Lower lobe of right lung (tissue), 2 donors: ENCODE results near the gene FGF22. TPM values are rescaled to one million over a fixed set of nuclear protein-coding genes. Genes with fewer than 3 reads are reported as not detected.

Experiments
- ATAC-seq, 2 donors: fragments of 200-7000 bp; cut with Tn5 transposase; one replicate each; pipeline ENCODE4 v1.9.1; 2020 to 2022; ENCODE audit warnings: mild to moderate bottlenecking in 2 of 2, moderate library complexity in 2 of 2
- DNase-seq: peaks from one replicate; pipeline ENCODE4 v3.0.0-alpha.2; 2020
- H3K27ac ChIP-seq: fragments of 200-600 bp; one replicate; pipeline ENCODE4 v1.8.0; 2022
- H3K27me3 ChIP-seq: fragments of 200-600 bp; one replicate; pipeline ENCODE4 v1.8.0; 2022; ENCODE audit warnings: low read depth
- H3K36me3 ChIP-seq: fragments of 200-600 bp; one replicate; pipeline ENCODE4 v1.8.0; 2022; ENCODE audit warnings: mild to moderate bottlenecking
- H3K4me1 ChIP-seq: fragments of 200-600 bp; one replicate; pipeline ENCODE4 v1.8.0; 2022
- H3K4me3 ChIP-seq: fragments of 200-600 bp; one replicate; pipeline ENCODE4 v1.8.0; 2022; ENCODE audit warnings: mild to moderate bottlenecking
- H3K9me3 ChIP-seq: fragments of 200-600 bp; one replicate; pipeline ENCODE4 v1.8.0; 2022
- intact Hi-C: fragments of 100-400 bp; cut with DNase I; formaldehyde crosslinking; loops from one replicate; pipeline ENCODE4 v1.11.0; 2022
- total RNA-seq: library from RNA; stranded (reverse); fragmentation: NEBNext Ultra II Directional; extraction: Animal tissue kit (Norgen Biotek cat#: 25700); gene quantifications from one replicate; pipeline ENCODE4 v1.2.1, GENCODE V29; 2021
- TF ChIP-seq, protein P1 (sequence below): fragments of 200-600 bp; IDR thresholded peaks from one replicate; pipeline ENCODE4 v1.8.0; 2022; ENCODE audit warnings: antibody characterized with exemption, mild to moderate bottlenecking
- donor health status: DM: no; HTN: yes; CAD: no; lungs with severe emphysema.

The FGF22 gene
- total RNA-seq, 1 donor from 2014 or later = 0.65 TPM

DNA sequence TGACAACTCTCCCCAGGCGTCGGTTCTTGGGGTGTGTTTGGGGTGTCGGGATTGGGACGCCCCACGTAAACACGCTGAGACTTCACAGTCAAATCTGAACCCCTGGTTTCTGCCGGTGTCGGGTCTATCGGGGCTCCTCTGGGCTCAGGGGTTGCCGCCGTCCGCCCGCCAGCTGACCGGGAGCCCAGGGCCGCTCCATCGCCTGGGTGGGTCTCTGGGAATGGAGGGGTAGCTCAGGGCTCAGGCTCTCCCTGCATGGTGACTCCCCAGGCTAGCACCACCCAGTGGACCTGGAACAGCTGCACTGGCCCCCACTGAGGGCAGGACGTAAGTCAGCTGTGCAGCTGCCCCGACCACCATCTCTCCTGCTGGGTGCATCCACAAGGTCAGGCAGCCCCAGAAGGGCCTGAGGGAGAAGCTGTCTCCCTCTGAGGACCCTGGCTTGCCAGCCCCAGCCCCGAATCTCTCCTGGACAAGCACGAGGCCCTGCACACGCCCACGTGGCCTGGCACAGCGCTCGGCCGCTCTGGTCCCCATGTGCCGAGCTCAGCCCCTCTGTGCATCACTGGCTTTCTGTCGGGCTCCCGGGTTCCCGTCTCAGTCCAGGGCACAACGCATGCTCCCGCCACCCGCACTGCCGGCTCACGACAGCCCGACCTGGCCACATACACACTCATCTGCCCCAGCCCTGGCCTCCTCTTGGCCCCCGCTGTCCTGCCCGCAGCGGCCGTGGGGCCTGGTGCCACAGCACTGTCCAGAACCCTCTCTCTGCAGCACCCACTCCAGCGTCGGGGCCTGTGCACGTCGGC lies 17.3 kb downstream of the FGF22 start:
- no peak overlapping the region for H3K27ac ChIP-seq
- H3K4me3 ChIP-seq = no peak overlapping the region
- H3K9me3 ChIP-seq = no peaks in the 10 kb centered on the region
- no peak for DNase-seq
- intact Hi-C loops = no loop called here
- no peaks in the 10 kb centered on the region for H3K27me3 ChIP-seq
- peaks cover 32% of the 10 kb centered on the region for H3K36me3 ChIP-seq
- peaks cover 46% of the 10 kb centered on the region for H3K4me1 ChIP-seq
- TF ChIP-seq, protein P1, sequence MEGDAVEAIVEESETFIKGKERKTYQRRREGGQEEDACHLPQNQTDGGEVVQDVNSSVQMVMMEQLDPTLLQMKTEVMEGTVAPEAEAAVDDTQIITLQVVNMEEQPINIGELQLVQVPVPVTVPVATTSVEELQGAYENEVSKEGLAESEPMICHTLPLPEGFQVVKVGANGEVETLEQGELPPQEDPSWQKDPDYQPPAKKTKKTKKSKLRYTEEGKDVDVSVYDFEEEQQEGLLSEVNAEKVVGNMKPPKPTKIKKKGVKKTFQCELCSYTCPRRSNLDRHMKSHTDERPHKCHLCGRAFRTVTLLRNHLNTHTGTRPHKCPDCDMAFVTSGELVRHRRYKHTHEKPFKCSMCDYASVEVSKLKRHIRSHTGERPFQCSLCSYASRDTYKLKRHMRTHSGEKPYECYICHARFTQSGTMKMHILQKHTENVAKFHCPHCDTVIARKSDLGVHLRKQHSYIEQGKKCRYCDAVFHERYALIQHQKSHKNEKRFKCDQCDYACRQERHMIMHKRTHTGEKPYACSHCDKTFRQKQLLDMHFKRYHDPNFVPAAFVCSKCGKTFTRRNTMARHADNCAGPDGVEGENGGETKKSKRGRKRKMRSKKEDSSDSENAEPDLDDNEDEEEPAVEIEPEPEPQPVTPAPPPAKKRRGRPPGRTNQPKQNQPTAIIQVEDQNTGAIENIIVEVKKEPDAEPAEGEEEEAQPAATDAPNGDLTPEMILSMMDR = no peak
- ATAC-seq = no peak

DNA sequence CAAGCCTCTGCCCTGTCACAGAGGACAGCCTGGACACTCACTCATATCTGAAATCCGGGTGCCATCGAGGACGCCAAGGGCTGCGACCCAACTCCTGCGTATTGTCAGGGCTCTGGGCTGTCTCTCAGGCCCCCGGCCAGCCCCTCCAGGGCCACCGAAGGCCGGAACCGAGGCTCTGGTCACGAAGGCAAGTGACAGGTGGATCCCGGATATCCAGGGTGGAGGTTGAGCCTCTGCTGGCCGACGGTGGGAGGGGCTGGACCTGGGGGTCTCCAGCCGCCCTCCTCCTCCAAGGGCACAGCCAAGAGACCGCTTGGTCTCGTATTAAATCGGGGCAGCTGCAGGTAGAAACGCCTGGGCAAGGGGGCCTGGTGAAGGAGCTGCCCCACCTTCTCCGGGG lies 17.9 kb downstream of the FGF22 start:
- Histone ChIP-seq H3K4me3 (no peak overlapping the region), H3K4me1 (peaks cover 46% of the 10 kb centered on the region), H3K27me3 (no peaks in the 10 kb centered on the region), H3K9me3 (no peaks in the 10 kb centered on the region), H3K36me3 (peaks cover 26% of the 10 kb centered on the region), H3K27ac (no peak overlapping the region)
- ATAC-seq = no peak
- intact Hi-C loops = no loop called here
- TF ChIP-seq, protein P1 = no peak
- no peak for DNase-seq

DNA sequence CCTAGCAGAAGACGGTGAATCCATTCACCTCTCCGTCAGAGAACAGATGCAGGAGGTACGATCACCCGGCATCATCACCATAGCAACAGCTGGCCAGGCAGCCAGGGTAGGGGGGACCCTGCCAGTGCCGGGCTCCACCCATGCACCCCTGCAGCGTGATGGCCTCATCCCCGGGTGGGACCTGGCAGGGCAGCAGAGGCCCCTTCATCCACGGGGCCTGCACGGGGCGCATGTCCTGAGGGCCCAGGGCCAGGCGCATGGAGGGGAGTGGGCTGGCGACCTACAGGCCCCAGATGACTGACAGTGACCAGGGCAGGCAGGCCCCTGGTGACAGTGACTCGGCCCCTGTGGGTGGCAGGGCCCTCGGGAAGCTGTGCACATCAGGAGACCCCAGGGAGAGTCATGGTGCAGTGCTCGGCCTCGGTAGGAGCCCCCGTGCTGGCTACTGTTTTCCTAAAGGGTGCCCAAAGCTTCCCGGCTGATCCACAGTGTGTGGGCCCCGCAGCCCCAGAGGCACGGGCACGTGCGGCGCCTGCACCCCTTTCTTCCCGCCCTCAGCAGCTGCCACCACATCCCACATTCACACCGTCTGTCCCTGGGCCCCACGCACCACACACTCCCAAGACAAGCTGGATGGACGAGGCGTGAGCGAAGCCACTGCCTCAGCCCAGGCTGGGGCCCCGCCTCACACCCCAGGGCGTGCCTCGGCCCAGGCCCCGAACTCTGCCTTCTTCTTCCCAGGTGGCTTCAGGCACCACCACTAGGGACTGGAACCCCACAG lies 18.6 kb downstream of the FGF22 start:
- H3K9me3 ChIP-seq = no peaks in the 10 kb centered on the region
- peaks cover 19% of the 10 kb centered on the region for H3K36me3 ChIP-seq
- no peaks in the 10 kb centered on the region for H3K27me3 ChIP-seq
- DNase-seq = no peak
- intact Hi-C loops = no loop called here
- peaks cover 46% of the 10 kb centered on the region for H3K4me1 ChIP-seq
- ATAC-seq = no peak
- TF ChIP-seq, protein P1 = no peak
- H3K27ac ChIP-seq = no peak overlapping the region
- no peak overlapping the region for H3K4me3 ChIP-seq

DNA sequence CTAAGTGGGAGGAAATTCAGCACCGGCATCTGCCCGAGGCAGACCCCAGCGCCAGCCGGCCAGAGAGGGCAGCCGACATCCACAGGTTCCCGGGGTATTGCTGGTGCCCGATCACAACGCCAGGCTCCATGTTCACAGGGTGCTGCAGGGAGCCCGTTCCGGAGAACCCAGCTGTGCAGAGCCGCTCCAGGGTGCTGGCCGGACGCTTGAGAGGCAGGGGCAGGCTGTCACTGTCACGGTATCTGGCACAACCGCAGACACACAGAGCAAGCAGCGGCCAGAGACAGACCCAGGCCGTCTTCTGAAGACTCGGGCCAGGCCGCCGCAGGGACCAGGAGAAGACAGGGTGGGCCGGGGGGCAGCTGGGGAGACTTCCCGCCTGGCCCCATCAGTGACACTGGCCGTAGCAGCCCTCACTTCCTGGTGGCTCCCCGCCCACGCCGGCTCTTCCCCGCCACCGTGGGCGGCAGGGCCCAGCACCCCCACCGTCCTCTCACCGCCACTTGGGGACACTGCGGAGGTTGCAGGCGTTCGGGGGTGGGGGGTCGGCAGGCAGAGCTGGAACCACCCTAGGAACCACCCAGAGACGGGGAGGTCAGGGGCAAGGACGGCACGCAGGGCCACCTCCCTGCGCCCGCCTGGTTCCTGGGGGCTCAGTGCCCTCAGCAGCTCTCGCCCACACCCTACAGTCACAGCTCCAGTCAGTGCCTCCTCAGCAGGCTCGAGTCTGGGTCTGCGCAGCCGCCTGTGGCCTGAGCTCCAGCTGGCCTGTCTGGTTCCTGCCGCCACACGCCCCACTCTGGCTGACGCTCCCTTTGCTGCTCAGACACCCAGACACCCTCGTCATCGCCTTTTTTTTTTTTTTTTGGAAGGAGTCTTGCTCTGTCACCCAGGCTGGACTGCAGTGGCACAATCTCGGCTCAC lies 19.5 kb downstream of the FGF22 start:
- Histone ChIP-seq H3K9me3 (no peaks in the 10 kb centered on the region), H3K36me3 (peaks cover 12% of the 10 kb centered on the region), H3K4me1 (peaks cover 55% of the 10 kb centered on the region), H3K4me3 (peak overlapping the region; percentile 6), H3K27me3 (no peaks in the 10 kb centered on the region), H3K27ac (peak overlapping the region; percentile 91)
- intact Hi-C loops = no loop called here
- peak in 1 of 2 donors; percentile 2 for ATAC-seq
- TF ChIP-seq, protein P1 = no peak
- DNase-seq = no peak

DNA sequence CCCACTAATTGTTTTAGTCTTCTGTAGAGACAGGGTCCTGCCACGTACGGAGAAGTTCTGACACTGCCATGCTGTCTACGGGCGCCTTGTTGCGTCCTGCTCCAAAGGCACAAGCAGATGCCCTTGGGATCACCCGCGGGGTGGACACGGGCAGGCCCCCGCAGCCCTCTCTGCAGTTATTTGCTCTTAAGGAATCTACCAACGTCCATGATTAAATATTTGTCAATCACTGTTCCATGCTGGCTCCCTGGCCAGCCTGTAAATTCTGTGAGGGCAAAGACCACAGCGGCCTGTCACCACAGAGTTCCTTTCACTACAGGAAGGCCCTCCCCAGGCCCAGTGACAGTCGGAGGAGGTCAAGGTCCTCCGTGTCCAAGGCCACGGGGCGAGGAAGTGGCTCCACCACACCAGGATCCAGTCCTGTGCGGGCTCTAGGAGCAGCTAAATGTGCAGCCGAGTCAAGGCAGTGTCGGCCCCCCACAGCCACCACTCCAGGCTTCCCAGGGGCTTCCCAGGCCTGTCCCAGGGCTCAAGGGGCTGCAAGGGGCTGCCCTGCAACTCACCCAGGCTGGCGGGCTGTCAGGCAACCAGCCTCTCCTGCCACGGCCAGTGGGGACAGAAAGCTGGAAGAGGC lies 21.2 kb downstream of the FGF22 start:
- Histone ChIP-seq H3K4me1 (peaks cover 65% of the 10 kb centered on the region), H3K36me3 (no peaks in the 10 kb centered on the region), H3K27me3 (no peaks in the 10 kb centered on the region), H3K4me3 (peak overlapping the region; percentile 100), H3K27ac (peak overlapping the region; percentile 91), H3K9me3 (no peaks in the 10 kb centered on the region)
- intact Hi-C loops = no loop called here
- no peak for ATAC-seq
- DNase-seq = no peak
- TF ChIP-seq, protein P1 = no peak
